OCI-LY3 (cell line): ENCODE measurements around the gene LRCH1.
A peak's percentile ranks its signal among the peaks of the same experiment; 100 is the strongest.

Experiments
- H2AFZ ChIP-seq: fragments of 200-600, 300-600 bp; shearing (Covaris generic); 2 replicates; pipeline ENCODE4 v1.6.0; 2014; ENCODE audit warnings: antibody characterized with exemption, low read depth, low read length
- H3K27ac ChIP-seq: fragments of 200-600, 300-600 bp; sonication (generic); 2 replicates; pipeline ENCODE4 v1.5.1; 2014; ENCODE audit warnings: mild to moderate bottlenecking, low read length, moderate library complexity, mixed read lengths
- H3K27me3 ChIP-seq: fragments of 200-600, 300-600 bp; sonication (generic); 2 replicates; pipeline ENCODE4 v1.6.1; 2014; ENCODE audit warnings: low read depth, low read length, mixed read lengths
- H3K36me3 ChIP-seq: fragments of 200-600, 300-600 bp; sonication (generic); replicated peaks from 2 replicates; pipeline ENCODE3; 2014; ENCODE audit warnings: low read depth, low read length, mixed read lengths
- H3K4me1 ChIP-seq: fragments of 300-600, 200-600 bp; sonication (generic); 2 replicates; pipeline ENCODE4 v1.6.1; 2014; ENCODE audit warnings: low read length, mixed read lengths
- H3K4me2 ChIP-seq: fragments of 200-600, 300-600 bp; sonication (generic); 2 replicates; pipeline ENCODE4 v1.6.1; 2014; ENCODE audit warnings: low read length, mixed read lengths
- H3K4me3 ChIP-seq: fragments of 300-600, 200-600 bp; sonication (generic); 2 replicates; pipeline ENCODE4 v1.5.1; 2014; ENCODE audit warnings: antibody characterized with exemption, mild to moderate bottlenecking, low read length, moderate library complexity
- H3K79me2 ChIP-seq: fragments of 300-600, 200-600 bp; shearing (Covaris generic); 2 replicates; pipeline ENCODE4 v1.6.1; 2014; ENCODE audit warnings: mild to moderate bottlenecking, low read length, mixed read lengths
- H3K9ac ChIP-seq: fragments of 300-600, 200-600 bp; shearing (Covaris generic); 2 replicates; pipeline ENCODE4 v1.6.0; 2014; ENCODE audit warnings: mild to moderate bottlenecking, low read length, moderate library complexity
- H3K9me3 ChIP-seq: fragments of 200-600, 300-600 bp; shearing (Covaris generic); 2 replicates; pipeline ENCODE4 v1.6.1; 2014; ENCODE audit warnings: low read length, mixed read lengths; ENCODE audit not compliant: insufficient read depth
- H4K20me1 ChIP-seq: fragments of 200-600, 300-600 bp; sonication (generic); 2 replicates; pipeline ENCODE4 v1.6.1; 2016; ENCODE audit warnings: low read length, mixed read lengths; ENCODE audit not compliant: insufficient read depth
- CTCF ChIP-seq: fragments of 200-600, 300-600 bp; sonication (generic); IDR thresholded peaks from 2 replicates; pipeline ENCODE4 v1.5.1; 2014; ENCODE audit warnings: antibody characterized with exemption, low read length, low read depth
- EZH2phosphoT487 ChIP-seq: fragments of 200-600 bp; shearing (Covaris generic); IDR thresholded peaks from 2 replicates; pipeline ENCODE4 v1.6.1; 2018; ENCODE audit warnings: antibody characterized with exemption, mixed run types, low read depth

Gene LRCH1

GRCh38 chr13:46561691-46562090 lies 8.7 kb downstream of the LRCH1 start:
- Histone ChIP-seq H3K4me3 (no peak overlapping the region), H3K4me1 (peaks cover 16% of the 10 kb centered on the region), H3K36me3 (peaks cover 13% of the 10 kb centered on the region), H3K9ac (no peak overlapping the region), H3K79me2 (peaks cover 99% of the 10 kb centered on the region), H3K9me3 (no peaks in the 10 kb centered on the region), H3K27ac (no peak overlapping the region), H3K4me2 (no peak overlapping the region), H2AFZ (no peak overlapping the region), H3K27me3 (no peaks in the 10 kb centered on the region), H4K20me1 (peaks cover 92% of the 10 kb centered on the region)
- TF ChIP-seq EZH2phosphoT487 (no peak), CTCF (no peak)

DNA sequence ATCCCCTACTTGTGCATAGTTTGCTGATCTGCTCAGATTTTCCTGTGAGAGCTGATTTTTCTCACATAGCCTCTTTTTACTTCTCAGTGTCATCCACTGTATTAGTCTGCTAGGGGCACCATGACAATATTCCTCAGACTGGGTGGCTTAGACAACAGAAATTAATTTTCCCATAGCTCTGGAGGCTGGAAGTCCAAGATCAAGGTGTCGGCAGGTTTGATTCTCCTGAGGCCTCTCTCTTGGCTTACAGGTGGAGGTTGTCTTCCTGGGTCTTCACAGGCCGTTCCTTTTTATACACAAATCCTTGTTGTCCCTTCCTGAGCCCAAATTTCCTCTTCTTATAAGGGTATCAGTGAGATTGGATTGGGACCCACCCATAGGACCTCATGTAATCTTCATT lies 9.2 kb downstream of the LRCH1 start:
- TF ChIP-seq EZH2phosphoT487: no peak
- no peak for TF ChIP-seq CTCF
- Histone ChIP-seq H3K4me2 (no peak overlapping the region), H3K9ac (no peak overlapping the region), H3K36me3 (peaks cover 13% of the 10 kb centered on the region), H3K79me2 (peaks cover 99% of the 10 kb centered on the region), H3K27ac (no peak overlapping the region), H3K4me3 (no peak overlapping the region), H3K27me3 (no peaks in the 10 kb centered on the region), H3K4me1 (peaks cover 20% of the 10 kb centered on the region), H2AFZ (no peak overlapping the region), H4K20me1 (peaks cover 90% of the 10 kb centered on the region), H3K9me3 (no peaks in the 10 kb centered on the region)

GRCh38 chr13:46562581-46562980 lies 9.6 kb downstream of the LRCH1 start:
- no peak overlapping the region for H3K4me2 ChIP-seq
- no peak overlapping the region for H3K9ac ChIP-seq
- no peak for TF ChIP-seq EZH2phosphoT487
- TF ChIP-seq CTCF: no peak
- H3K27ac ChIP-seq: no peak overlapping the region
- H3K4me1 ChIP-seq: peaks cover 20% of the 10 kb centered on the region
- H3K79me2 ChIP-seq: peaks cover 99% of the 10 kb centered on the region
- H3K4me3 ChIP-seq: no peak overlapping the region
- peaks cover 13% of the 10 kb centered on the region for H3K36me3 ChIP-seq
- peaks cover 92% of the 10 kb centered on the region for H4K20me1 ChIP-seq
- no peak overlapping the region for H2AFZ ChIP-seq
- H3K9me3 ChIP-seq: no peaks in the 10 kb centered on the region
- no peaks in the 10 kb centered on the region for H3K27me3 ChIP-seq

GRCh38 chr13:46565808-46566750 lies 13.1 kb downstream of the LRCH1 start:
- Histone ChIP-seq H3K9ac (peak overlapping the region; percentile 2; the same call in 1 of the 2 replicates), H2AFZ (no peak overlapping the region), H3K27me3 (no peaks in the 10 kb centered on the region), H3K4me3 (peak overlapping the region; percentile 36), H4K20me1 (peaks cover 95% of the 10 kb centered on the region), H3K4me2 (peak overlapping the region; percentile 65), H3K36me3 (peaks cover 13% of the 10 kb centered on the region), H3K9me3 (no peaks in the 10 kb centered on the region), H3K4me1 (peaks cover 34% of the 10 kb centered on the region), H3K79me2 (peaks cover 99% of the 10 kb centered on the region), H3K27ac (peak overlapping the region; percentile 27)
- no peak for TF ChIP-seq EZH2phosphoT487
- TF ChIP-seq CTCF: no peak
